ENCODE measurements around the gene NF1.
"Not testable (repeated sequence)": the region's sequence is repeated elsewhere in the genome, so short reads cannot be mapped to it uniquely, and the experiment has no call there.

Gene NF1

DNA sequence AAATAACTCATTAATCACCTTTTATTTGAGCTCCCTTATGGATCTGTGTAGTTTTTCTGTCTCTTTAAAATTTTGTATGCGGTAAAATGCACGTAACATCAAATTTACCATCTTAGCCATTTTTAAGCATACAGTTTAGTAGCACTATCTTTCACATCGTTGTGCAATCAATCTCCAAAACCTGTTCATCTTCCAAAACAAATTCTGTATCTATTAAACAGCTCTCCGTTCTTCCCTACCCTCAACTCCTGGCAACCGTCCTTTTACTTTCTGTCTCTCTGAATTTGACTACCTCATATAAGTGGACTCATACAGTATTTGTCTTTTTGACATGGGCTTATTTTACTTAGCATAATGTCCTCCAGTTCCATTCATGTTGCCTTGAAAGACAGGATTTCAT is 100.5 kb downstream of the NF1 start:
- DNase-seq, result no peak

DNA sequence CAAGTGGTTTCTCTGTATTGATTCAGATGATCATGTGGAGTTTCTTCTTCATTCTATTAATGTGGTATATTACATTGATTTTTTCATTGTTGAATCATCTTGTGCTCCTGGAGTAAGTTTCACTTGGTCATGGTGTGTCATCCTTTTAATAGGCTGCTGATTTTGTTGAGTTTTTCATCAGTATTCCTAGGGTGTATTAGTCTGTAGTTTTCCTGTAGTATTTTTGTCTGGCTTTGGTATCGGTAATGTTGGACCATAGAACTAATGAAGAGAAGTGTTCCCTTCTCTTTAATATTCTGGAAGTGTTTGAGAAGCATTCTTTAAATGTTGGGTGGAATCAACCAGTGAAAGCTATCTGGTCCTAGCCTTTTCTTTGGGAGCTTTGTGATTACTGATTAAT is 103.2 kb downstream of the NF1 start:
- no peak for DNase-seq

DNA sequence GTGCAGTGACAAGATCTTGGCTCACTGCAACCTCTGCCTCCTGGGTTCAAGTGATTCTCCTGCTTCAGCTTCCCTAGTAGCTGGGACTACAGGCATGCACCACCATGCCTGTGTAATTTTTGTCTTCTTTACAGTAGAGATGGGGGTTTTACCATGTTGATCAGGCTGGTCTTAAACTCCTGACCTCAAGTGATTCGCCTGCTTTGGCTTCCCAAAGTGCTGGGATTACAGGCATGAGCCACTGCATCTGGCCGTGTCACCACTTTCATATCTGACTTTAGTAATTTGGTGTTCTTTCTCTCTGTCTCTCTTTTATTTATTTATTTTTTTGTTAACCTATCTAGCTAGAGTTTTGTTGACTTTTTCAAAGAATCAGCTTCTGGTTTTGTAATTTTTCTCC is 103.9 kb downstream of the NF1 start:
- DNase-seq, result not testable (repeated sequence)

DNA sequence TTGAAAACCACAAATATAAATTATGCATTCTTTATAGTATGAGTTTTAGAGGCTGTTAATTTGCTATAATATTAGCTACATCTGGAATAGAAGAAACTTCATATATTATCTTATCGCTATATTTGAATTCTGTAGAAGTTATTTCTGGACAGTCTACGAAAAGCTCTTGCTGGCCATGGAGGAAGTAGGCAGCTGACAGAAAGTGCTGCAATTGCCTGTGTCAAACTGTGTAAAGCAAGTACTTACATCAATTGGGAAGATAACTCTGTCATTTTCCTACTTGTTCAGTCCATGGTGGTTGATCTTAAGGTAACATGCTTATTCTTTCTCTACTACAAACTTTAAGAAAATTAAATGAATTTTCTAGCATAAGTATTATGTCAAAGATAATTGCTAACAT is 105.5 kb downstream of the NF1 start:
- no peak for DNase-seq

GRCh38 chr17:31202968-31203367 is 108.2 kb downstream of the NF1 start:
- no peak for DNase-seq

GRCh38 chr17:31211352-31212012 is 116.7 kb downstream of the NF1 start:
- no peak for DNase-seq

- peak; percentile 3 for DNase-seq
Observed at GRCh38 chr17:31216031-31216751, 121.4 kb downstream of the NF1 start.

- DNase-seq, result no peak
Observed at GRCh38 chr17:31224366-31224765, 129.6 kb downstream of the NF1 start.

GRCh38 chr17:31225831-31226230 is 131.1 kb downstream of the NF1 start:
- DNase-seq, result no peak

- DNase-seq, result no peak
Observed at GRCh38 chr17:31226373-31226772, 131.6 kb downstream of the NF1 start.

DNA sequence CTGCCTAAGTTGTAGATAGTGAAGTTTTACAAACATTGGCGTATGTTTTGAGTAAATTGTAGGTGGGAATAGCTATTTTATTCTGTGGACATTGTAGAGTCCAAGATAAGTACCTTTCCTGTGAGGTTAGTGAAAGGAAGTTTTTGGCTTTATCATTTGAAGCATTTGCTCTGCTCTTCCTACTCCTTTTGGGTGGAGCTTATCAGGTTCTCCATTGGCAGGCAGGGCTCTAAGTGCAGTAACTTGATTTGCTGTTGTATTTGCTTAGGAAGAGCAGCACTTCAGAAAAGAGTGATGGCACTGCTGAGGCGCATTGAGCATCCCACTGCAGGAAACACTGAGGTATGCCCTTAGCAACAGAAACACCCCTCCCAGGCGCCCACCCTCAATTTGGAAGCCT is 132.2 kb downstream of the NF1 start:
- no peak for DNase-seq

DNA sequence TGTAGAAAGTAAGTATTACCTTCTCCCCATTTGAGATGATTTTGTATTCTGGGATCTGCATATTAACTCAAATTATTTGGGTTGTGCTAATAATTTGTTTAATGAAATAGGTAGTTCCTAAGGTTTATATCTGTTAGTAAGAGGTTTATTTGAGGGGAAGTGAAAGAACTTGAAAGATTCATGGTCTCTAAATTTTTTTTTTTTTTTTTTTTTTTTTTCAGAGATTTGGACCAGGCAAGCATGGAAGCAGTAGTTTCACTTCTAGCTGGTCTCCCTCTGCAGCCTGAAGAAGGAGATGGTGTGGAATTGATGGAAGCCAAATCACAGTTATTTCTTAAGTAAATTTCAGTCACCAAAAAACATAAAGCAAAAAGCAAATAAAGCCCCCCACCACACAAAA is 137.1 kb downstream of the NF1 start:
- no peak for DNase-seq

GRCh38 chr17:31235110-31235509 is 140.3 kb downstream of the NF1 start:
- DNase-seq, result no peak

- DNase-seq, result no peak
Observed at GRCh38 chr17:31236137-31236536, 141.4 kb downstream of the NF1 start.

GRCh38 chr17:31236712-31237111 is 141.9 kb downstream of the NF1 start:
- DNase-seq, result no peak

DNA sequence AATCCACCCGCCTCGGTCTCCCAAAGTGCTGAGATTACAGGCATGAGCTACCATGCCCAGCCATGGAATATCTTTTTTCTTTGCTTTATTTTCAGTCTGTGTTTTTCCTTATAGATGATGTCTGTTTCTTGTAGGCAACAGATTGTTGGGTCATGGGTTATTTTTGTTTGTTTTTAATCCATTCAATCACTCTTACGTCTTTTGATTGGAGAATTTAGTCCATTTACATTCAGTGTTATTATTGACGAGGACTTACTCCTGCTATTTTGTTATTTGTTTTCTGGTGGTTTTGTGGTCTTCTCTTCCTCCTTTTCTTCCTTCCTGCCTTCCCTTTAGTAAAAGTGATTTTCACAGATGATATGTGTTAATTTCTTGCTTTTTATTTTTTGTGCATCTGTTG is 146.3 kb downstream of the NF1 start:
- DNase-seq, result no peak

DNA sequence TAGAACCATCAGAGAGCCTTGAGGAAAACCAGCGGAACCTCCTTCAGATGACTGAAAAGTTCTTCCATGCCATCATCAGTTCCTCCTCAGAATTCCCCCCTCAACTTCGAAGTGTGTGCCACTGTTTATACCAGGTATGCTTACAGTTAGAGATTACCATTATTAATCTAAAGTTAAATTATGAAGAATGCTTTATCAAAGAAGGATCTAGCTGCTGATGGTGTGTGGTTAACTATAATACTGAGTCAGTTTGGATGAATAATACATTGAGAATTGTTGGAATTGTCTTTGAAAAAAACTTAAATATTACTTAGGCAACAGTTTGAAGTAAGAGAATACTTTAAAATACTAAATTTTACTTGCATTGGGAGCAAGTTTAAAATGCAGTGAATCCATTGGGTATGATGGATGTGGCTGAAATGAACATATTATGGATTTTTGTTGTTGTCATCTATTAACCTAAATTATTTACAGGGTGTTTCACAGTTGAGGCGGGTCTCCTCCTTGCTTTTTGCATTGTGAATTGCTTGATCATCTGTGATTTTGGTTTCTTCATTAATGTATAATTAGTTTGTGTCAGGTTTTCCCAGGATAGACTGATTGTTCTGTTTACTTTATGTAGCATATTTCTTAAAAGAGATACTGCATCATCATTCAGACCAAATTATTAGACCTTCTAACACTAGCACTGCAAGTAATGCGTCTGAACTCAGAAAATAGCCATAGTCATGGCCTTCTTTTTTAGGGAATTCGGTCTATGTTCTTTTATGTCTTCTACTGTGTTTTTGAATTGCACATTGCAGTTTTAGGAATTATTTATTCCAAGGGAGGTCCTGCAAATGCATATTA is 154.4 kb downstream of the NF1 start:
- DNase-seq, result no peak

DNA sequence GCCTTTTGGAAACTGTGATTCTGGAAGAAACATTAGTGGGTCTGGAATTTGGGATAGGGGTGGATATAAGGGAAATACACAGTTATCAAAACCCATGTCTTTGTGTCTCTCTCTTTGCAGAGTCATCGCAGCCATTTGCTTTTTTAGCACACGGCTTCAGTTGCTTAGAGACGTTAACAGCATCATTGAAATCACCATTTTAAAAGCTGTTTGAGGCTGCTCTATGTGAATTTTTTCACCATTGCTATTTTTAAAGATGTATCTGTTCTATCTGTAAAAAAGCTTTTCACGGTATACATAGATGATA is 155.0 kb downstream of the NF1 start:
- no peak for DNase-seq

GRCh38 chr17:31250229-31250628 is 155.5 kb downstream of the NF1 start:
- no peak for DNase-seq

DNA sequence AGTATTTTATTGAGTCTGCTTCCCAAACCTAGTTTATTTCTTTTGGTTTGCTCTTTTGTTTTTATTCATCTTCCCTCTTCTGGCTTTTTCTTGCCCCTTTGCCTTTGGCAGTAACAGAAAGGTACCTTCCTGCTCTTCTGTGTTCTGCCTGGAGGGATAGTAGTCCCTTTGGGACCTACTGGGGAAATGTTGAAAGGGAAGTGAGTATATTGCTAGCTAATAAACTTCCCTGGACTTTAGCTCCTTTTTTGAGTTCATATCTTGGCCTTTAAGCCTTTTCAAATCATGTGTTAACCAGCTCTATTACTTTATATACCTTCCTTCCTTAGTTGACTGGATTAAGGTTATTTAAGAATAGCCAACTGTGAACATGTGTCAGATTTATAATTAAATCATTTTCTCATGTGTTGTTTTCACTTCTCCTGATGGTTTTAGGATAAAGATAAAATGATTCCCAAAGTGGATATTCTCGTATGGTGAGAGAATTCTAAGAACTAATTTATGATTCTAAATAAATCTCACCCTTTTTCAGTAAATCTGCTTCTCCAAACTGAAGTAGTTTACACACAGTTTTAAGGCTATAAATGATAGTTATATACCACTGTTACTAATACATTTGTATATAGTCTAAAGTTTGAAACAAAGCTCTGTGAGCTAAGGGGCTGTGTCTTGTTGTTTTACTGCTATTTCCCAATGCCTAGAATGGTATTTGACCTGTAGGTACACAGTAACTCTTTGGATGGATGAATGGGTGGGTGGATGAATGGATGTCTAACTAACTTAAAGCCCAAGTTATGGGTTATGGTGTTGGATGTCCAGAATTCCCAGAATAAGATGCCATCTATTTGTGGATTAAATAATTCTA is 156.6 kb downstream of the NF1 start:
- no peak for DNase-seq

DNA sequence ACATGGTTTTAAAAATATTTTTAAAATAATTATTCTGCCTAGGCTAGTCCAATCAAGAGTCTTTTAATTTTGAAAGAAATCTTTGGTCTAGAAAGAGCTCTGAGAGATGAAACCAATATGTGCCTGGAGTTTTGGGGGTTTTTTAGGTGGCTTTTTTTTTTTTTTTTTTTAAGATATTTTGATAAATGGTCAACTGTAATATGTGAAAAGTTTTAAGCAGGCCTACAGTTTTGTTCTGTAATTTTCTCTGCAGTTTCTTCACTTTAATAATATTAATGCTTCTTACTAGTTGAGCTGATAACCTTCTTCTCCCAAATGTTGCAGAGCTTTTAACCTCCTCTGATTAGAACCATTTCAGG is 157.2 kb downstream of the NF1 start:
- DNase-seq, result no peak

- no peak for DNase-seq
Observed at GRCh38 chr17:31252741-31253140, 158.0 kb downstream of the NF1 start.

GRCh38 chr17:31254654-31255053 is 159.9 kb downstream of the NF1 start:
- no peak for DNase-seq
